Measurements from ENCODE around the gene IRS1. TPM values are rescaled to one million over a fixed set of nuclear protein-coding genes. Genes with fewer than 3 reads are reported as not detected.

IRS1 gene
- total and polyA plus RNA-seq, 2 of the 4 experiments (the other 2 are of a cell fraction): 21.1 to 37.1 TPM

DNA sequence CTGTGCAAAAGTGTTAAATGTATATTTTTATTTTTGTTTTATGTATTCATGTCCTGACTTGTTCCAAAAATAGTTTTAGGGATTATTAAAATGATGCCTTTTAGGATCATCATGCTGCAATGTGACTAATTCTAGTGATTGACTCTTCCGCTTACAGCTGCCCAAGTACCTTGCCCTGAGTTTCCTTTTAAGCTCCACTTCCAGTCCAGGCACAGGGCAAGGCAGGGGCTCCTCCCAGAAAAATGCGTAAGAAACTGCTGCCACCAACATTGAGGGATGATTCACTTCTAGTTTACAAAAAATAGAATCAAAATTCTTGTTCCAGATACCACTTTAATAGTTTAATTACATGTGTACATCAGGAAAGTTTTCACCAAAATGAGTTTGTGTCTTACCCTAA is 116.4 kb downstream of the IRS1 start:
- WGBS, 2 experiments (ENCODE audit: extremely low coverage in 2 of 2, insufficient read length in 1 of 2): no CpG with 5 or more reads among the region's 2 CpGs
- Histone ChIP-seq H2BK5ac (ENCODE audit: low read depth, low read length, poor library complexity, severe bottlenecking) (no peak overlapping the region), H3K79me1 (ENCODE audit: low read depth in 1 of 2, low read length in 2 of 2) (no peaks in the 10 kb centered on the region), H3K27ac (ENCODE audit: insufficient read depth, low read length) (no peak overlapping the region), H3K56ac (ENCODE audit: extremely low read depth, insufficient read depth, low read length) (no peak overlapping the region), H2BK120ac (ENCODE audit: low read depth, low read length) (peak overlapping the region; percentile 47; the same call in 1 of the 2 replicates), H3K4ac (ENCODE audit: low read depth, low read length) (no peak overlapping the region), H3K4me3 (ENCODE audit: insufficient read depth, low read depth, low read length) (no peak overlapping the region), H2AK9ac (replicated peaks; ENCODE audit: low read depth, low read length, poor library complexity) (no peak overlapping the region), H3K4me2 (ENCODE audit: low read depth, low read length) (no peak overlapping the region; the same call in 1 of the 2 replicates), H4K20me1 (ENCODE audit: insufficient read depth, low read length) (no peaks in the 10 kb centered on the region), H3K9me1 (ENCODE audit: insufficient read depth, low read length) (no peaks in the 10 kb centered on the region), H3K9ac (ENCODE audit: low read depth, low read length) (no peak overlapping the region), H3K9me3 (ENCODE audit: control insufficient read depth, insufficient read depth, low read length) (no peaks in the 10 kb centered on the region), H2BK15ac (ENCODE audit: low read depth, low read length) (no peak overlapping the region), H4K5ac (ENCODE audit: low read depth, low read length) (peak overlapping the region; percentile 12; the same call in 1 of the 2 replicates), H3K18ac (ENCODE audit: low read depth, low read length) (peak overlapping the region; percentile 59; the same call in 1 of the 2 replicates), H2AK5ac (ENCODE audit: low read depth, low read length) (no peak overlapping the region), H4K91ac (ENCODE audit: insufficient read depth, low read depth, low read length) (no peak overlapping the region), H3K4me1 (ENCODE audit: control insufficient read depth, insufficient read depth, low read length) (no peaks in the 10 kb centered on the region), H3K36me3 (ENCODE audit: control insufficient read depth, insufficient read depth, low read length) (no peaks in the 10 kb centered on the region), H3K27me3 (ENCODE audit: control insufficient read depth, insufficient read depth, low read length) (no peaks in the 10 kb centered on the region), H4K8ac (ENCODE audit: low read depth in 2 of 2, low read length in 2 of 2) (no peak overlapping the region; a peak in 1 of 4 replicates), H3K23ac (ENCODE audit: low read depth, low read length) (no peak overlapping the region), H2BK20ac (ENCODE audit: low read depth, low read length) (no peak overlapping the region), H3K14ac (replicated peaks; ENCODE audit: low read depth, low read length) (no peak overlapping the region), H2AFZ (replicated peaks; ENCODE audit: low read length, poor library complexity) (no peak overlapping the region)
- intact Hi-C loops (cut with micrococcal nuclease) (no loop called here), in situ Hi-C loops (cut with MboI; ENCODE audit: low sequenced_read_pairs) (no loop called here), dilution Hi-C loops (cut with HindIII; ENCODE audit: low sequenced_read_pairs, unreplicated experiment) (no loop called here)
- TF ChIP-seq SMC3 (IDR thresholded peaks at IDR 0.05; ENCODE audit: low read depth, low read length) (no peak), RCOR1 (IDR thresholded peaks at IDR 0.05; ENCODE audit: insufficient replicate concordance, low read length) (no peak), NFE2L2 (IDR thresholded peaks at IDR 0.05; ENCODE audit: low read depth, low read length) (no peak), MXI1 (IDR thresholded peaks at IDR 0.05; ENCODE audit: borderline replicate concordance, low read depth, low read length) (no peak), RFX5 (IDR thresholded peaks at IDR 0.05; ENCODE audit: low read depth, low read length) (no peak), CTCF (conservative IDR thresholded peaks at IDR 0.05; ENCODE audit: low read depth, low read length) (no peak), ELK1 (IDR thresholded peaks at IDR 0.05; ENCODE audit: borderline replicate concordance, low read depth, low read length) (no peak), FOS (IDR thresholded peaks at IDR 0.05; ENCODE audit: low read depth, low read length) (no peak), CEBPB (IDR thresholded peaks at IDR 0.05; ENCODE audit: low read depth, low read length) (no peak), MAFK (IDR thresholded peaks at IDR 0.05; ENCODE audit: low read depth, low read length) (no peak), POLR2A (IDR thresholded peaks at IDR 0.05; ENCODE audit: low read depth, low read length) (no peak), MAZ (IDR thresholded peaks at IDR 0.05; ENCODE audit: borderline replicate concordance, low read depth, low read length) (no peak), CHD1 (IDR thresholded peaks at IDR 0.05; ENCODE audit: low read depth, low read length) (no peak), BHLHE40 (IDR thresholded peaks at IDR 0.05; ENCODE audit: low read depth, low read length) (no peak), RAD21 (IDR thresholded peaks at IDR 0.05; ENCODE audit: low read length) (no peak)
- TF ChIP-seq, protein P1, sequence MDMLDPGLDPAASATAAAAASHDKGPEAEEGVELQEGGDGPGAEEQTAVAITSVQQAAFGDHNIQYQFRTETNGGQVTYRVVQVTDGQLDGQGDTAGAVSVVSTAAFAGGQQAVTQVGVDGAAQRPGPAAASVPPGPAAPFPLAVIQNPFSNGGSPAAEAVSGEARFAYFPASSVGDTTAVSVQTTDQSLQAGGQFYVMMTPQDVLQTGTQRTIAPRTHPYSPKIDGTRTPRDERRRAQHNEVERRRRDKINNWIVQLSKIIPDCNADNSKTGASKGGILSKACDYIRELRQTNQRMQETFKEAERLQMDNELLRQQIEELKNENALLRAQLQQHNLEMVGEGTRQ (IDR thresholded peaks at IDR 0.05; ENCODE audit: low read depth, low read length): no peak
- no TSS peak for BruUV-seq (replicated peaks)
- DNase-seq: peak; percentile 28
- peak; percentile 29 for ATAC-seq (ENCODE audit: low read depth)
- CTCF ChIA-PET: interaction anchor here (0.9 kb wide), 1 partner anchor 10 kb away, joined by 3 read pairs; no protein-coding TSS in a partner anchor
- POLR2A ChIA-PET (ENCODE audit: unreplicated experiment): interaction anchor here (0.6 kb wide), 1 partner anchor 40 kb away, joined by 5 read pairs; no protein-coding TSS in a partner anchor

Measured in IMR-90 (cell line).